K562 (cell line): Measurements from ENCODE around the gene FYB1. TPM values are rescaled to one million over a fixed set of nuclear protein-coding genes. Genes with fewer than 3 reads are reported as not detected.

Experiments used
- HCFC1 ChIP-seq: IDR thresholded peaks from 2 replicates; pipeline ENCODE4 v1.6.1; 2012; ENCODE audit warnings: low read depth, low read length, improper control_type of control experiment
- HNRNPL ChIP-seq: fragments of 200-400 bp; formaldehyde crosslinking; IDR thresholded peaks from 2 replicates; pipeline ENCODE4 v1.6.1; 2017; ENCODE audit warnings: low read depth, mild to moderate bottlenecking, low read length
- KLF1 ChIP-seq: fragments of 450-650 bp; IDR thresholded peaks from 2 replicates; pipeline ENCODE4 v1.6.1; 2016; ENCODE audit warnings: missing genetic modification characterization, missing compliant biosample characterization
- LCOR ChIP-seq: sonication (generic); formaldehyde crosslinking; IDR thresholded peaks from 2 replicates; pipeline ENCODE4 v1.8.0; 2022; ENCODE audit warnings: mild to moderate bottlenecking, missing genetic modification reagents
- MBD2 ChIP-seq: sonication (generic); IDR thresholded peaks from 2 replicates; pipeline ENCODE4 v1.6.1; 2016; ENCODE audit warnings: low read depth, borderline replicate concordance
- NONO ChIP-seq, 2 experiments: fragments of 200-400 bp in 1 of 2; fragments of 450-650 bp in 1 of 2; formaldehyde crosslinking in 1 of 2; IDR thresholded peaks; 2 replicates each; pipeline ENCODE4 v1.6.1; 2017; ENCODE audit warnings: low read depth in 2 of 2, mild to moderate bottlenecking in 2 of 2, moderate library complexity in 2 of 2, low read length in 1 of 2
- POLR2G ChIP-seq: fragments of 200-400 bp; formaldehyde crosslinking; IDR thresholded peaks from 2 replicates; pipeline ENCODE4 v1.6.1; 2017; ENCODE audit warnings: low read depth, mild to moderate bottlenecking, antibody characterized with exemption, low read length, moderate library complexity
- PTBP1 ChIP-seq: fragments of 200-400 bp; formaldehyde crosslinking; IDR thresholded peaks from 2 replicates; pipeline ENCODE4 v1.6.1; 2017; ENCODE audit warnings: low read depth, low read length
- RBBP5 ChIP-seq: fragments of 200-600 bp; sonication (generic); IDR thresholded peaks from 2 replicates; pipeline ENCODE4 v1.6.1; 2012; ENCODE audit warnings: borderline replicate concordance, mild to moderate bottlenecking, low read length, control low read depth, inconsistent platforms; ENCODE audit not compliant: insufficient read depth, poor library complexity, severe bottlenecking
- RBM15 ChIP-seq: fragments of 200-400 bp; formaldehyde crosslinking; IDR thresholded peaks from 2 replicates; pipeline ENCODE4 v1.6.1; 2018; ENCODE audit warnings: mild to moderate bottlenecking, low read length, moderate library complexity; ENCODE audit not compliant: insufficient read depth
- RBM25 ChIP-seq: fragments of 200-400 bp; formaldehyde crosslinking; IDR thresholded peaks from 2 replicates; pipeline ENCODE4 v1.6.1; 2018; ENCODE audit warnings: low read length, low read depth, moderate library complexity; ENCODE audit not compliant: severe bottlenecking
- RBM39 ChIP-seq: fragments of 200-400 bp; formaldehyde crosslinking; optimal IDR thresholded peaks from 2 replicates; pipeline ENCODE3; 2018; ENCODE audit warnings: low read depth, low read length
- SAFB ChIP-seq: fragments of 200-400 bp; formaldehyde crosslinking; IDR thresholded peaks from 2 replicates; pipeline ENCODE4 v1.6.1; 2017; ENCODE audit warnings: low read depth, low read length, borderline replicate concordance
- TARDBP ChIP-seq: fragments of 450-650 bp; IDR thresholded peaks from 2 replicates; pipeline ENCODE4 v1.6.1; 2016
- TBL1XR1 ChIP-seq, 2 experiments: IDR thresholded peaks; 2 replicates each; pipeline ENCODE4 v1.6.1; 2012; ENCODE audit warnings: improper control_type of control experiment in 2 of 2, low read length in 2 of 2, mild to moderate bottlenecking in 1 of 2
- ZC3H4 ChIP-seq: sonication (generic); formaldehyde crosslinking; IDR thresholded peaks from 2 replicates; pipeline ENCODE4 v1.9.0; 2021; ENCODE audit warnings: missing genetic modification reagents, borderline replicate concordance
- ZNF583 ChIP-seq: fragments of 250-450 bp; sonication (Bioruptor Pico); IDR thresholded peaks from 2 replicates; pipeline ENCODE4 v1.4.0; 2020
- polyA plus RNA-seq, 8 experiments: library from polyadenylated mRNA; depleted of rRNA in 4 of 8; stranded (reverse) in 5 of 8; unstranded in 3 of 8; fragments of >200 nt; fragmentation: Nextera tagmentation in 2 of 8; fragmentation: Illumina TruSeq in 1 of 8; extraction: Ambion mirVana in 2 of 8; extraction: Trizol in 1 of 8; gene quantifications; 2 replicates each; pipeline versions ENCODE4 v1.2.1 to v1.2.3, GENCODE V29; 2011 to 2014; ENCODE audit warnings: inconsistent platforms in 1 of 8, missing spikeins in 1 of 8
- total RNA-seq, 7 experiments: library from RNA; depleted of rRNA in 6 of 7; stranded (reverse); fragments of >200 nt in 6 of 7; fragmentation: Illumina TruSeq in 2 of 7; extraction: Trizol in 2 of 7; gene quantifications; 2 replicates each; pipeline versions ENCODE4 v1.2.1 to v1.2.3, GENCODE V29; 2011 to 2021; ENCODE audit warnings: low replicate concordance in 1 of 7

Gene FYB1
- total and polyA plus RNA-seq, 9 of the 15 experiments (the other 6 are each of a cell fraction or from before 2014, with no cell fraction given): 4.7 to 31.5 (median 9.7) TPM

- TF ChIP-seq RBM39 (no peak), LCOR (CRISPR knock-in tag) (peak; percentile 70), ZNF583 (CRISPR knock-in tag) (no peak), KLF1 (tag) (no peak), NONO (IDR thresholded peaks at IDR 0.05; ENCODE audit: low read depth in 2 of 2, low read length in 1 of 2) (peak in 1 of 2 experiments; percentile 56; a peak in 3 of 4 replicates), PTBP1 (no peak; the same call in 1 of the 2 replicates), RBM15 (no peak), TARDBP (0 out of 2 replicates have a peak, but pooled peaks have one; percentile 33), RBM25 (peak; percentile 54), TBL1XR1 (IDR thresholded peaks at IDR 0.05; ENCODE audit: low read length in 2 of 2) (0 out of 4 replicates have a peak, but pooled peaks of 1 of the 2 experiments have one; percentile 20), RBBP5 (peak; percentile 84), MBD2 (peak; percentile 46; the same call in 1 of the 2 replicates), SAFB (peak; percentile 75), POLR2G (peak; percentile 95), ZC3H4 (0 out of 2 replicates have a peak, but pooled peaks have one; percentile 33), HCFC1 (peak; percentile 25; the same call in 1 of the 2 replicates), HNRNPL (peak; percentile 72)
These were observed 145.1 kb downstream of the FYB1 start, which contains the start of gene RICTOR (continued) for GRCh38 chr5:39074017-39074814.
